HG03159 (cell line): ENCODE data around the gene IMMP2L.
"Not testable (repeated sequence)": the region's sequence is repeated elsewhere in the genome, so short reads cannot be mapped to it uniquely, and the experiment has no call there.

Experiments
- ATAC-seq: cut with Tn5 transposase; IDR thresholded peaks from one replicate; pipeline ENCODE4 v1.9.1; 2021; ENCODE audit warnings: mild to moderate bottlenecking, moderate library complexity; ENCODE audit not compliant: unreplicated experiment

IMMP2L gene

GRCh38 chr7:111561904-111562732 lies at the start of gene IMMP2L:
Gene IMMP2L (minus strand): TSS chr7:111562492.
- ATAC-seq = peak; percentile 79

- not testable (repeated sequence) for ATAC-seq
Measured at GRCh38 chr7:111609483-111610254, 47.4 kb upstream of the IMMP2L start.

GRCh38 chr7:111607621-111608020 lies 45.3 kb upstream of the IMMP2L start:
- ATAC-seq = no peak

- no peak for ATAC-seq
Measured at GRCh38 chr7:111605246-111605645, 43.0 kb upstream of the IMMP2L start.

- no peak for ATAC-seq
Measured at GRCh38 chr7:111600091-111600490, 37.8 kb upstream of the IMMP2L start.

- ATAC-seq = no peak
Measured at GRCh38 chr7:111595780-111596179, 33.5 kb upstream of the IMMP2L start.

- no peak for ATAC-seq
Measured at GRCh38 chr7:111594602-111595001, 32.3 kb upstream of the IMMP2L start.

GRCh38 chr7:111593343-111593742 lies 31.1 kb upstream of the IMMP2L start:
- no peak for ATAC-seq

- no peak for ATAC-seq
Measured at GRCh38 chr7:111588065-111588433, 25.8 kb upstream of the IMMP2L start.

GRCh38 chr7:111587410-111588064 lies 25.2 kb upstream of the IMMP2L start:
- ATAC-seq = no peak

GRCh38 chr7:111586711-111587409 lies 24.6 kb upstream of the IMMP2L start:
- no peak for ATAC-seq

- not testable (repeated sequence) for ATAC-seq
Measured at GRCh38 chr7:111581784-111582488, 19.6 kb upstream of the IMMP2L start.

- ATAC-seq = not testable (repeated sequence)
Measured at GRCh38 chr7:111581207-111581606, 18.9 kb upstream of the IMMP2L start.

GRCh38 chr7:111578754-111579153 lies 16.5 kb upstream of the IMMP2L start:
- ATAC-seq = no peak

GRCh38 chr7:111571720-111572119 lies 9.4 kb upstream of the IMMP2L start:
- no peak for ATAC-seq

GRCh38 chr7:111568870-111569462 lies 6.7 kb upstream of the IMMP2L start:
- ATAC-seq = no peak

GRCh38 chr7:111568419-111568818 lies 6.1 kb upstream of the IMMP2L start:
- no peak for ATAC-seq

- no peak for ATAC-seq
Measured at GRCh38 chr7:111564078-111564477, 1.8 kb upstream of the IMMP2L start.

GRCh38 chr7:111561654-111561903 lies 713 bp downstream of the IMMP2L start:
- ATAC-seq = no peak
